Measurements from ENCODE around the gene PCSK7.

The PCSK7 gene

DNA sequence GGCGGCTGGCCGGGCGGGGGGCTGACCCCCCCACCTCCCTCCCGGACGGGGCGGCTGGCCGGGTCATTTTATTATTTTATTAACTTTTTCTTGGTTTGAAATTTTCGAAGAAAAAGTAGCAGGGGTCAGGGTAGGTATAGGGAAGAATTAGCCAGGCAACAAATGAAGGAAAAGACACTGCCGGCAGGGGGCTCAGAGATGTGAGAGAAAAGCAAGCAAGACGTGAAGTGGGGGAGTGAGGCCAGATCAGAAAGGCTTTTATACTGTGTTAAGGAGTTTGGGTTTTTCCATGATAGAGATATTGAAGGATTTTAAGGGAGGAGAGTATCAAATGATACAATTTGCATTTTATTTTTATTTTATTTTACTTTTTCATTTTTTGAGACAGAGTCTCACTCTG, 19.6 kb upstream of the PCSK7 start:
- no peaks in the 10 kb centered on the region for H3K9me3 Mint-ChIP-seq
- H3K27me3 Mint-ChIP-seq: no peaks in the 10 kb centered on the region
- H3K4me1 Mint-ChIP-seq (ENCODE audit: low read depth): peaks cover 8% of the 10 kb centered on the region
- no peak overlapping the region for H3K4me3 Mint-ChIP-seq
- no peak overlapping the region for H3K27ac Mint-ChIP-seq
- H3K36me3 Mint-ChIP-seq (ENCODE audit: low read depth): peaks cover 51% of the 10 kb centered on the region

GRCh38 chr11:117249571-117249970, 17.7 kb upstream of the PCSK7 start:
- no peaks in the 10 kb centered on the region for H3K9me3 Mint-ChIP-seq
- no peak overlapping the region for H3K4me3 Mint-ChIP-seq
- no peaks in the 10 kb centered on the region for H3K4me1 Mint-ChIP-seq (ENCODE audit: low read depth)
- H3K27me3 Mint-ChIP-seq: no peaks in the 10 kb centered on the region
- H3K27ac Mint-ChIP-seq: no peak overlapping the region
- H3K36me3 Mint-ChIP-seq (ENCODE audit: low read depth): peaks cover 56% of the 10 kb centered on the region

DNA sequence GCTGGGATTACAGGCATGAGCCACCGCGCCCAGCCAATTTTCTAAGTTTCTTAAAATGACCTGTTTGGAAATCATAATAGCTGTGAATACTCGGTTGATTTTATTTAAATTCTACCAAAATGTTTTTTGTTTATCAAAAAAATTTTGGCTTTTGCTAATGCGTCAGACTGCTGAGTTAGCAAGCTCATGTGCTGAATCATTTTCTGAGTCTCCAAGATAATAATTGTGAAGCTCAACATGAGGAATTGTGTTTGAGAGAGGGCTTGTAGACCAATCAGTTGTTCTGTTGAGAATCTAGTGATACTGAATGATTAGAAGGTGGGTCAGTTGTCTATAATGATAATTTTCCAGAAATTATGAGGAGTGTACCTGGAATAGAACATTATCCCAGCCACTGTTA, 16.5 kb upstream of the PCSK7 start:
- H3K9me3 Mint-ChIP-seq: no peaks in the 10 kb centered on the region
- no peak overlapping the region for H3K4me3 Mint-ChIP-seq
- no peak overlapping the region for H3K27ac Mint-ChIP-seq
- no peaks in the 10 kb centered on the region for H3K27me3 Mint-ChIP-seq
- H3K36me3 Mint-ChIP-seq (ENCODE audit: low read depth): peaks cover 52% of the 10 kb centered on the region
- no peaks in the 10 kb centered on the region for H3K4me1 Mint-ChIP-seq (ENCODE audit: low read depth)

DNA sequence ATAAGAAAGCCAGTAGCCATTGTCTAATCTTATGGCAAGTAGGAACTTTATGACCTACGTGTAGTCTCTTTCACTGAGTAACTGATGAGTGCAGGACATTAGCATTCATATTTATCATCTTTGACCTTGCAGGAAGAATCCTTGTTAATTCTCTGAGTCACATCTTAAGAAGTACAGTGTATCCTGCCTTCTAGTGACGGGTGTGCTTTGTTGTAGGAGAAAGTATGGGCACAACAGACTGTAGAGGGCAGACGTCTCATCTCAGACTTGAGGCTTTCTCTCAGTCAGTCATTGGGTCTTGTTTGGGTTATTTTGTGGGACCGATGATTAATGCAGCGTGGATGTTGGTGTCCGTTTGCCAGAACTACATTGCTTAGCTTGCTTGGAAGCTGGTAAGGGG, 7.4 kb upstream of the PCSK7 start:
- H3K4me3 Mint-ChIP-seq: no peak overlapping the region
- H3K9me3 Mint-ChIP-seq: no peaks in the 10 kb centered on the region
- H3K4me1 Mint-ChIP-seq (ENCODE audit: low read depth): peaks cover 2% of the 10 kb centered on the region
- peaks cover 30% of the 10 kb centered on the region for H3K36me3 Mint-ChIP-seq (ENCODE audit: low read depth)
- no peak overlapping the region for H3K27ac Mint-ChIP-seq
- H3K27me3 Mint-ChIP-seq: no peaks in the 10 kb centered on the region

DNA sequence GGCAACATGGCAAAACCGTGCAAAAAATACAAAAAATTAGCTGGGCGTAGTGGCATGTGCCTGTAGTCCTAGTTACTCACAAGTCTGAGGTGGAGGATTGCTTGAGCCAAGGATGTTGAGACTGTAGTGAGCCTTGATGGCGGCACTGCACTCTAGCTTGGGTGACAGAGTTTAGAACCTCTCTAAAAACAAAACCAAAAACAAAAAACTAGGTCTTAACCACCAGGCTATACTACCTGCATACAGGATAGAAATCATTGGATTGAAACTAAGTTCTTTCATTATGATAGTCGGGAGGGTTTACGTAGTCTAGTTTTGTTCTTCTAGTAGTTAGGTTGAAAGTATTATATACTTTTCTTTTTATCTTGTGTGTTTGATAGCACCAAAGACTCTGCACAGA, 6.3 kb upstream of the PCSK7 start:
- H3K4me3 Mint-ChIP-seq: no peak overlapping the region
- H3K27me3 Mint-ChIP-seq: no peaks in the 10 kb centered on the region
- H3K36me3 Mint-ChIP-seq (ENCODE audit: low read depth): peaks cover 26% of the 10 kb centered on the region
- H3K9me3 Mint-ChIP-seq: no peaks in the 10 kb centered on the region
- H3K4me1 Mint-ChIP-seq (ENCODE audit: low read depth): peaks cover 12% of the 10 kb centered on the region
- no peak overlapping the region for H3K27ac Mint-ChIP-seq

DNA sequence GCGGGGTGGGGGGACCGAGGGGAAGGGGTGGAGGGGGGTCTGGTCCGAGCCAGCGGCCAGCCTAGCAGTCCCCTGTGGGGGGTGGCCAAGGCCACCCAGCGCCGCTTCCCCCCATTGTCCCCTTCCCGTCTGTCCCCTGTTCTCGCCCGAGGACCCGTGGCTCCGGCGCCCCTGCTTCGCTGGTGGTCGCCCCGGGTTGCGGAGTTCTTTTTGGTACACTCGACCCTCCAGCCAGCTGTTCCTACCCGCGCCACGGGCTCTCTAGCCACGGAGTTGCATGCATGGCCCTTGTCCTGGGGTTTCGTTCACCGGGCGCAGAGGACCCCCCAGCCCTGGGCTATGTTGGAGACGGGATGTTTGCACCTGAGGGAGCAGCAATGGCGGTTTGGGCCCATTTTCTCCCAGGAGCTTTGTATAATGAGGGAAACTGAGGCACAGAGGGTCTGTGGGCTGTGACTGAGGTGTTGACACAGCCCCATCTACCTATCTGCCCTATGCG, 1.1 kb upstream of the PCSK7 start:
- Mint-ChIP-seq H3K4me1 (ENCODE audit: low read depth) (peaks cover 44% of the 10 kb centered on the region), H3K36me3 (ENCODE audit: low read depth) (peaks cover 25% of the 10 kb centered on the region), H3K27me3 (no peaks in the 10 kb centered on the region)

GRCh38 chr11:117232092-117232878, 412 bp upstream of the PCSK7 start, which contains the start of gene RNF214:
Gene RNF214 (plus strand): TSS chr11:117232671. CDS start chr11:117234273, 1,602 bp downstream.
- Mint-ChIP-seq H3K27me3 (no peaks in the 10 kb centered on the region), H3K27ac (peak within 1 kb of the TSS; percentile 100), H3K4me3 (peak within 1 kb of the TSS; percentile 96), H3K4me1 (ENCODE audit: low read depth) (peaks cover 48% of the 10 kb centered on the region), H3K9me3 (no peaks in the 10 kb centered on the region), H3K36me3 (ENCODE audit: low read depth) (peaks cover 31% of the 10 kb centered on the region)

More for the DNA sequence above, 1.1 kb upstream of the PCSK7 start:
- no peaks in the 10 kb centered on the region for H3K9me3 Mint-ChIP-seq
- peak overlapping the region; percentile 86 for H3K4me3 Mint-ChIP-seq
- H3K27ac Mint-ChIP-seq: peak overlapping the region; percentile 85

DNA sequence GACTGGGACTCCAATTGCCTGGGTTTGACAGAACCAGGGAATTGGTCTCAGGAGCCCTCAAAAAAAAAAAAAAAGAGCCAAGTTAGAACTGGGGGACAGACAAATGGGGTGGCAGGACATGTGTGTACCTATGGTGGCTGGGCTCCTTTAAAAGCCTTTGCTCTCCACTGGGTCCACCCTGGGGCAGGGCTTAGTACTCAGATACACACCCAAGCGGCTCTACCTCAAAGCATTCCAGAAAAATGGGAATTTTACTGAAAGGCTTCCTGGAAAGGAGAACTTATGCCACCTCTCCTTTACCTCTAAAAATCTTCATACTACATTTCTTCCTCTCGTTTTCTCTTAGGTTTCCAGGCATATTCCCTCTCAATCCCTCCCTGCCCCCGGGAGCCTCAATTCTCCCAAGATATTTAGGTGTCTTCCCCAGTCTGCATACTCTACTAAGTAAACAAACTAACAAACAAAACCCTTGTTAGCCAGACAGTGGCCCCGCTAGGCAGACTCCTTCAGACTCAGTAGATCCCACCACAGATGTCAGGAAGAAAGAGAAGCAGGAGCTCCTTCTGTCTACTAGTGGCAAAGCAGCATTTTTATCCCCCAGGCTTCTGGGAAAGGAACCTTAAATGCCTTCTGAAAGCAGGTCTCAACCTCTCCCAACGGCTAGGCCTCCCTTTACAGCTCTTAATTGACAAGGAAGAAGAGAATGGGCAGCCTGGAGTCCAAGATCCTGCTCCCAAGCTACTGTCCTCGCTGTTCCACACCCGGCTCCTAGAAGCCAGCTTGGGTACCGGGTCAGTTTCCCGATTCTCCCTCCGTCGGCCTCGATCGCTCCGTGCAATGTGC, 653 bp downstream of the PCSK7 start:
- Mint-ChIP-seq H3K36me3 (ENCODE audit: low read depth) (peaks cover 41% of the 10 kb centered on the region), H3K4me3 (peak overlapping the region; percentile 96), H3K9me3 (no peaks in the 10 kb centered on the region), H3K4me1 (ENCODE audit: low read depth) (peaks cover 56% of the 10 kb centered on the region), H3K27ac (peak overlapping the region; percentile 97), H3K27me3 (no peaks in the 10 kb centered on the region)

GRCh38 chr11:117230286-117230961, 1.4 kb downstream of the PCSK7 start:
- H3K27me3 Mint-ChIP-seq: no peaks in the 10 kb centered on the region
- peaks cover 56% of the 10 kb centered on the region for H3K4me1 Mint-ChIP-seq (ENCODE audit: low read depth)
- H3K4me3 Mint-ChIP-seq: peak overlapping the region; percentile 96
- H3K27ac Mint-ChIP-seq: peak overlapping the region; percentile 97
- H3K9me3 Mint-ChIP-seq: no peaks in the 10 kb centered on the region
- peaks cover 43% of the 10 kb centered on the region for H3K36me3 Mint-ChIP-seq (ENCODE audit: low read depth)

GRCh38 chr11:117229931-117230285, 2.0 kb downstream of the PCSK7 start:
- H3K4me1 Mint-ChIP-seq (ENCODE audit: low read depth): peaks cover 56% of the 10 kb centered on the region
- peaks cover 47% of the 10 kb centered on the region for H3K36me3 Mint-ChIP-seq (ENCODE audit: low read depth)
- H3K9me3 Mint-ChIP-seq: no peaks in the 10 kb centered on the region
- H3K4me3 Mint-ChIP-seq: peak overlapping the region; percentile 96
- peak overlapping the region; percentile 97 for H3K27ac Mint-ChIP-seq
- H3K27me3 Mint-ChIP-seq: no peaks in the 10 kb centered on the region

GRCh38 chr11:117229411-117229810, 2.5 kb downstream of the PCSK7 start:
- Mint-ChIP-seq H3K4me3 (peak overlapping the region; percentile 96), H3K36me3 (ENCODE audit: low read depth) (peaks cover 52% of the 10 kb centered on the region), H3K9me3 (no peaks in the 10 kb centered on the region), H3K4me1 (ENCODE audit: low read depth) (peaks cover 55% of the 10 kb centered on the region), H3K27ac (peak overlapping the region; percentile 97), H3K27me3 (no peaks in the 10 kb centered on the region)

GRCh38 chr11:117228091-117228490, 3.8 kb downstream of the PCSK7 start:
- Mint-ChIP-seq H3K9me3 (no peaks in the 10 kb centered on the region), H3K4me1 (ENCODE audit: low read depth) (peaks cover 42% of the 10 kb centered on the region), H3K36me3 (ENCODE audit: low read depth) (peaks cover 59% of the 10 kb centered on the region), H3K4me3 (no peak overlapping the region), H3K27me3 (no peaks in the 10 kb centered on the region), H3K27ac (peak overlapping the region; percentile 33)

DNA sequence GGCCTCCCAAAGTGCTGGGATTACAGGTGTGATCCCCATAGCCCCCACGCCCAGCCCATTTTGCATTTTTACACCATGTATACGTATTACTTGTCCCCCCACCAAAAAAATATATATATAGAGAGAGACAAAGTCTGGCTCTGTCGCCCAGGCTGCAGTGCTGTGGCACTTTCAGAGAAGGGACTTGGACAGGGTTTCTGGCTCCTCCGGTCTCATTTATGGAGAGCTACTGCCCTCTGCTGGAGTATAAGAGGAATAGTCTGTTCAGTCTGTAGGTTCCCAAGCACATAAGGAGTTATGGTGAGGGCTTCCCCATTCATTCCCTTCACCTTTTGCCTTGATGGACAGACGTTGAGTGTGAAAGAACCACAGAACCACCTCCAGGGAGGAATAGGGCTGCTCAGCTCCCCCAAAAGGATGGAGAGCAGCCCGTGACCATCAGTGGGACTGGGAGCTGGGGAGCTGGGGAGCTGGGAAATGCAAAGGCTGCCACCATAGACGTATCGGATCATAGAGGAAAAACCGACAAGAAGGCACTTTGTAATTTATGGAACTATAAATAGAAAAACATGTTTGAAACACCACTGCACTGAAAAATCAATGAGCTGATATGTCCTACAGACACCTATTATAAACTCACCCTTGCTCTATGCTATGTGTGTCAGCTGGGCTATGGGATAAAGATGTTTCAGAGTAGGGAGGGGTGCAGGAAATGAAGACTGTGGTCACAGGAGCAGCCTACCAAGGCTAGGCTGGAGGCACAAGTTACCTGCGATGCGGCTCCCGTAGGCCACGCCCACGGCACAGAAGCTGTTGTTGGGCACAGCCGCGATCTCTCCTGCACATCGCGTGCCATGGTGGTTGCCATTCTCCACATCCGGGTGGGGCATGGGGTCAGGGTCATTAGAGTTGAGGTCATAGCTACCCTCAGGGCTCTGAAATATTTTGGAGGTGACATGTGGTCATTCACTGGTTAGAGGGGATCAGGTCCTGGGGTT, 5.2 kb downstream of the PCSK7 start:
- Mint-ChIP-seq H3K27ac (no peak overlapping the region), H3K4me1 (ENCODE audit: low read depth) (peaks cover 42% of the 10 kb centered on the region), H3K4me3 (no peak overlapping the region), H3K36me3 (ENCODE audit: low read depth) (peaks cover 72% of the 10 kb centered on the region), H3K27me3 (no peaks in the 10 kb centered on the region), H3K9me3 (no peaks in the 10 kb centered on the region)
